Measurements from ENCODE around the gene TNNT2.

GRCh38 chr1:201359873-201360210 lies 17.6 kb downstream of the TNNT2 start:
- no peak for TF ChIP-seq CTCF (IDR thresholded peaks at IDR 0.05; ENCODE audit: extremely low read depth in 1 of 2, insufficient read depth in 1 of 2, low read depth in 1 of 2, low read length in 2 of 2)
- no peak for TF ChIP-seq POLR2AphosphoS5 (IDR thresholded peaks at IDR 0.05; ENCODE audit: insufficient read depth, low read depth, low read length)
- no peak for TF ChIP-seq GATA2 (IDR thresholded peaks at IDR 0.05; ENCODE audit: insufficient read depth, insufficient read length, low read depth, low read length)
- no peak for TF ChIP-seq POLR2A (IDR thresholded peaks at IDR 0.05; ENCODE audit: low read depth, low read length)
- no peak for TF ChIP-seq EZH2 (IDR thresholded peaks at IDR 0.05; ENCODE audit: borderline replicate concordance, low read depth, low read length, severe bottlenecking)
- TF ChIP-seq FOS (IDR thresholded peaks at IDR 0.05; ENCODE audit: borderline replicate concordance, insufficient read depth, low read length), result no peak
- TF ChIP-seq MAX (IDR thresholded peaks at IDR 0.05; ENCODE audit: insufficient read depth, insufficient read length), result no peak
- no peak for TF ChIP-seq MYC (IDR thresholded peaks at IDR 0.05; ENCODE audit: low read depth, low read length)

All from endothelial cell of umbilical vein (primary cell).